ENCODE data around the gene HAUS8. TPM values are rescaled to one million over a fixed set of nuclear protein-coding genes. Genes with fewer than 3 reads are reported as not detected.

Gene HAUS8
- total and polyA plus RNA-seq, 2 of the 8 experiments (the other 6 are each of a cell fraction or from before 2014, with no cell fraction given): 18.4 to 23.2 TPM

GRCh38 chr19:17118957-17119356, 43.7 kb upstream of the HAUS8 start:
- Histone ChIP-seq H3K4me3 (ENCODE audit: extremely low read depth in 1 of 4, insufficient read depth in 2 of 4, low read depth in 3 of 4, low read length in 4 of 4) (no peak overlapping the region), H3K4me1 (replicated peaks in 1 of 4; ENCODE audit: control insufficient read depth in 3 of 4, insufficient read depth in 4 of 4, low read length in 3 of 4) (peaks cover 3 to 15% (median 10%) of the 10 kb centered on the region in 4 experiments), H3K79me1 (ENCODE audit: low read depth, low read length) (peaks cover 2% of the 10 kb centered on the region), H2BK15ac (ENCODE audit: low read length) (no peak overlapping the region), H3K9ac (replicated peaks in 1 of 4; ENCODE audit: extremely low read depth in 1 of 4, low read depth in 3 of 4, low read length in 3 of 4) (no peak overlapping the region), H3K23me2 (ENCODE audit: low read depth, low read length) (peaks cover 2% of the 10 kb centered on the region; the same call in 1 of the 2 replicates), H4K91ac (replicated peaks; ENCODE audit: insufficient read length, low read length) (no peak overlapping the region), H3K4me2 (ENCODE audit: insufficient read depth in 1 of 2, low read depth in 2 of 2, low read length in 2 of 2) (peak overlapping the region in 1 of 2 experiments; percentile 31; a peak in 1 of 4 replicates), H2BK120ac (replicated peaks; ENCODE audit: low read depth, low read length) (no peak overlapping the region), H2AFZ (ENCODE audit: low read length) (no peak overlapping the region), H2BK5ac (ENCODE audit: low read depth, low read length) (no peak overlapping the region), H3K36me3 (ENCODE audit: control insufficient read depth in 2 of 4, insufficient read depth in 4 of 4, low read length in 3 of 4) (no peaks in the 10 kb centered on the region), H3K27me3 (replicated peaks in 1 of 4; ENCODE audit: control insufficient read depth in 3 of 4, extremely low read depth in 1 of 4, insufficient read depth in 3 of 4, low read length in 3 of 4) (no peaks in the 10 kb centered on the region), H4K20me1 (replicated peaks in 1 of 2; ENCODE audit: control insufficient read depth in 1 of 2, insufficient read depth in 2 of 2, low read length in 2 of 2) (peaks cover 6 to 10% of the 10 kb centered on the region in 2 experiments), H3K9me3 (ENCODE audit: insufficient read depth in 2 of 2, low read depth in 1 of 2, low read length in 1 of 2) (no peaks in the 10 kb centered on the region), H3K4ac (replicated peaks; ENCODE audit: insufficient read length, low read depth, low read length) (no peak overlapping the region), H3K27ac (ENCODE audit: low read depth, low read length) (no peak overlapping the region), H4K8ac (ENCODE audit: extremely low read depth, insufficient read depth, low read length) (no peak overlapping the region), H2AK5ac (ENCODE audit: low read depth, low read length) (no peak overlapping the region), H2BK12ac (ENCODE audit: low read depth, low read length) (no peak overlapping the region), H3K18ac (ENCODE audit: extremely low read depth, low read length) (no peak overlapping the region), H3K79me2 (ENCODE audit: control insufficient read depth in 1 of 2, insufficient read depth in 2 of 2, low read length in 2 of 2) (no peaks in the 10 kb centered on the region; a peak in 1 of 4 replicates), H4K5ac (ENCODE audit: insufficient read length, low read depth, low read length) (no peak overlapping the region), H2BK20ac (ENCODE audit: low read length) (no peak overlapping the region), H3K14ac (ENCODE audit: insufficient read length) (no peak overlapping the region), H3K23ac (ENCODE audit: insufficient read length) (no peak overlapping the region), H3K56ac (replicated peaks; ENCODE audit: insufficient read length, low read depth, low read length) (no peak overlapping the region)
- TF ChIP-seq HDAC2 (IDR thresholded peaks at IDR 0.05; ENCODE audit: borderline replicate concordance in 1 of 2, low read depth in 2 of 2, low read length in 2 of 2): peak in 1 of 2 experiments; percentile 85; a peak in 1 of 4 replicates
- TF ChIP-seq RNF2 (IDR thresholded peaks at IDR 0.05; ENCODE audit: borderline replicate concordance, low read depth, low read length, missing control alignments, poor library complexity, severe bottlenecking): no peak
- TF ChIP-seq ZNF274 (IDR thresholded peaks at IDR 0.05; ENCODE audit: borderline replicate concordance, extremely low read depth, low read length): no peak
- peak; percentile 99 for TF ChIP-seq KDM1A (IDR thresholded peaks at IDR 0.05; ENCODE audit: borderline replicate concordance, low read length)
- TF ChIP-seq POLR2AphosphoS5 (IDR thresholded peaks at IDR 0.05; ENCODE audit: low read depth, low read length): no peak
- no peak for FAIRE-seq
- ChIA-PET POLR2A (ENCODE audit: partially characterized antibody) (no interaction called here), CTCF (ENCODE audit: partially characterized antibody) (interaction anchor here (0.6 to 1.2 kb wide), 4 partner anchors 9 to 165 kb away, joined by 3 to 4 read pairs (median 3); no protein-coding TSS in a partner anchor)
- DNase-seq (ENCODE audit: low read depth in 1 of 2, low spot score in 2 of 2): no peak
- 93% methylated on average over 5 of the region's 5 CpGs; no CpG with 5 or more reads in 1 of the 2 experiments for WGBS, 2 experiments (ENCODE audit: extremely low coverage in 1 of 2, insufficient coverage in 1 of 2, insufficient read length in 1 of 2, insufficient replicate concordance in 2 of 2, low coverage in 1 of 2, low lambda C conversion rate in 2 of 2, missing lambda C conversion rate in 1 of 2)

All from H1 (cell line).